Vagina (tissue), 2 donors: ENCODE results near the gene DLG2. TPM values are rescaled to one million over a fixed set of nuclear protein-coding genes. Genes with fewer than 3 reads are reported as not detected.

Experiments
- DNase-seq, 2 donors: peaks; one replicate each; pipeline ENCODE4 v3.0.0-alpha.2; 2017; ENCODE audit errors: extremely low spot score in 2 of 2
- H3K27ac ChIP-seq: fragments of 200-600 bp; sonication (generic); one replicate; pipeline ENCODE4 v1.5.1; 2019
- H3K27me3 ChIP-seq: fragments of 200-600 bp; sonication (generic); one replicate; pipeline ENCODE4 v1.5.1; 2019
- H3K36me3 ChIP-seq, 2 donors: fragments of 200-600 bp; sonication (generic); one replicate each; pipeline ENCODE4 v1.5.1; 2017 to 2019
- H3K4me1 ChIP-seq: fragments of 200-600 bp; sonication (generic); one replicate; pipeline ENCODE4 v1.5.1; 2019
- H3K4me3 ChIP-seq, 2 donors: fragments of 200-600 bp; sonication (generic); 1 replicate in 1 of 2; 2 replicates in 1 of 2; pipeline ENCODE4 v1.5.1; 2016 to 2019
- H3K9me3 ChIP-seq: fragments of 200-600 bp; sonication (generic); one replicate; pipeline ENCODE4 v1.5.1; 2019
- POLR2A ChIP-seq, 2 donors: fragments of 450-650 bp; IDR thresholded peaks; one replicate each; pipeline ENCODE4 v1.6.1; 2017; ENCODE audit warnings: antibody characterized with exemption in 2 of 2, mild to moderate bottlenecking in 2 of 2, moderate library complexity in 2 of 2
- POLR2AphosphoS5 ChIP-seq, 2 donors: sonication (generic); formaldehyde crosslinking; IDR thresholded peaks; one replicate each; pipeline ENCODE4 v1.9.0; 2017; ENCODE audit warnings: antibody characterized with exemption in 2 of 2, mild to moderate bottlenecking in 2 of 2, low read depth in 1 of 2; ENCODE audit not compliant: insufficient read depth in 1 of 2
- intact Hi-C: fragments of 100-400 bp; cut with DNase I; formaldehyde crosslinking; loops from one replicate; pipeline ENCODE4 v1.15.1; 2023
- total RNA-seq: library from RNA; depleted of rRNA; stranded (reverse); fragments of >200 nt; gene quantifications from one replicate; pipeline ENCODE4 v1.2.3, GENCODE V29; 2016
- TF ChIP-seq, protein P1 (sequence below), 3 experiments: fragments of 450-650 bp in 2 of 3; fragments of 200-600 bp in 1 of 3; sonication (generic) in 1 of 3; IDR thresholded peaks; one replicate each; pipeline ENCODE4 v1.5.1; 2017 to 2019; ENCODE audit warnings: antibody characterized with exemption in 3 of 3, mild to moderate bottlenecking in 2 of 3, moderate library complexity in 2 of 3

DLG2 gene
- total RNA-seq, 1 donor from 2014 or later = 10.1 TPM

DNA sequence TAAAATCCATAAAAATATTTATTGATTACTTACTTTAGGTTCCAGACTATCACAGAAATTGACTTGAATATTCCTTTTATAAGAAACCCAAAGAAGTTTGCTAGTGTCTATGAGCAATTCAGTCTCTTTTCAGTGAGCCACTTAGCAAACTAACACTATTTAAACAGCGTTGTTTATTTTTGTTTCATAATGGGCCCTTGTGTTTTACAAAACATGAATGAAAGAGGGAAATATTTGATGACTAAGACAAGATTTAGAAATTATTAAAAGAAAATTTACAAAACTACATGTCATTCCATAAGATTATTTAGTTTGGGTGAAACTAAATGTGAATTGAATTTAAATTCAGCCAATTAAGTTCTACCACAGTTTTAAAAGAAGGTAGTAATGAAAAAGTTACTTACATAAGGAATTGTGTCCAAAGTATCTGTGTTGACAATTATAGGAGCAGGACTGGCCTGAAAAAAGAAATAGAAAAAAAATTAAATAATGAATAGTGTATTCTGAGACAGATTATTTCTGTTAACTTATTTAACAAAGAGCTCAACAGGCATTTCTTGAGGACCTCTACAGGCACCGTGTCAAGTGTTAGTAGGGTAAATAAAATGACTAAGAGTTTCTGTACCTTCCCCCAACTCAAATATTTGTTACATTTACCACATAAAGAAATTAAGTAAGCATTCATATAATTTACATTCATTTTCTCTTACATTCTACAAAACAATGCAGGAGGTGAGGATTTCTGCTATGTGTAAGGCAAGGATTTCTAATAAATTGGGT lies 1376.1 kb downstream of the DLG2 start:
- intact Hi-C loops = no loop called here
- Histone ChIP-seq H3K4me3 (no peak overlapping the region), H3K27me3 (no peaks in the 10 kb centered on the region), H3K36me3 (no peaks in the 10 kb centered on the region), H3K4me1 (no peaks in the 10 kb centered on the region), H3K27ac (no peak overlapping the region), H3K9me3 (no peaks in the 10 kb centered on the region)
- DNase-seq = no peak
- TF ChIP-seq, protein P1, sequence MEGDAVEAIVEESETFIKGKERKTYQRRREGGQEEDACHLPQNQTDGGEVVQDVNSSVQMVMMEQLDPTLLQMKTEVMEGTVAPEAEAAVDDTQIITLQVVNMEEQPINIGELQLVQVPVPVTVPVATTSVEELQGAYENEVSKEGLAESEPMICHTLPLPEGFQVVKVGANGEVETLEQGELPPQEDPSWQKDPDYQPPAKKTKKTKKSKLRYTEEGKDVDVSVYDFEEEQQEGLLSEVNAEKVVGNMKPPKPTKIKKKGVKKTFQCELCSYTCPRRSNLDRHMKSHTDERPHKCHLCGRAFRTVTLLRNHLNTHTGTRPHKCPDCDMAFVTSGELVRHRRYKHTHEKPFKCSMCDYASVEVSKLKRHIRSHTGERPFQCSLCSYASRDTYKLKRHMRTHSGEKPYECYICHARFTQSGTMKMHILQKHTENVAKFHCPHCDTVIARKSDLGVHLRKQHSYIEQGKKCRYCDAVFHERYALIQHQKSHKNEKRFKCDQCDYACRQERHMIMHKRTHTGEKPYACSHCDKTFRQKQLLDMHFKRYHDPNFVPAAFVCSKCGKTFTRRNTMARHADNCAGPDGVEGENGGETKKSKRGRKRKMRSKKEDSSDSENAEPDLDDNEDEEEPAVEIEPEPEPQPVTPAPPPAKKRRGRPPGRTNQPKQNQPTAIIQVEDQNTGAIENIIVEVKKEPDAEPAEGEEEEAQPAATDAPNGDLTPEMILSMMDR (IDR thresholded peaks at IDR 0.05) = no peak
- TF ChIP-seq POLR2A (IDR thresholded peaks at IDR 0.05) (no peak), POLR2AphosphoS5 (IDR thresholded peaks at IDR 0.05; ENCODE audit: insufficient read depth in 1 of 2, low read depth in 1 of 2) (no peak)

DNA sequence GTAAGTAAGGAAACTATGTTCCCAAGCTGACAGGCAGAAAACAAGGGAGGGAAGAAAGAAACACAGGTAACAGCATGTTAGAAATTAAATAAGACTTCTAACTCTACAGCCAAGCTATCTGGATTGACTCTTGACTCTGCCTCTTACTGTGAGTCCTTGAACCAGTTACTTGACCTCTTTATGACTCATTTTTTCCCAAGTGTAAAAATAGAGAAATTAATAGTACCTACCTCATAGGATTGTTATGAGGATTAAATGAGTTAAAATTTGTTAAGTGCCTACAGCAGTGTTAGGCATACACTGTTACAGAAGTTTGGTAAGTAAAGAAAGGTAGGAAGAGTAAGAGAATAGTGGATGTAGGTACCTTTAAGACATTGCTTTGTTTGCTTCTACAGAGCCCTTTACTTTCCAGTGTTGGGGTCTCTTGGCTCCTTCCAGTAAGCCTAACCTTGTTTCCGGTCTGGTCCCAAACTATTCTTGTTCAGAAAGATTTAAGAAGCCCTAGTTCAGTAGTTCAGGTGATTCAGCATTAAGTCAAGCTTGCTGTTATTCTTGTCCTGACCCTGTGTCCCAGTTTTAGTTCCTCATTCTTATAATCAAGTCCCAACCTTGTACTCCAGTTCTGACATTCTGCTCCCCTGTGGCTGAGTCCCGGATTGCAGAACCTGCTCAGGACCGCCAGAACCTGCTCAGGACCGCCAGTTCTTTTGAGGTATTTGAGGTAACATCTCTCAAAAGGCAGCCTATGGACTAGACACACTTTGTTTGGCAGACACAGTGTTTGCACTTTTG lies 1377.6 kb downstream of the DLG2 start:
- no peak overlapping the region for H3K27ac ChIP-seq
- no peak for DNase-seq
- no peak for TF ChIP-seq POLR2AphosphoS5 (IDR thresholded peaks at IDR 0.05; ENCODE audit: insufficient read depth in 1 of 2, low read depth in 1 of 2)
- TF ChIP-seq, protein P1 (IDR thresholded peaks at IDR 0.05) = no peak
- no peak for TF ChIP-seq POLR2A (IDR thresholded peaks at IDR 0.05)

DNA sequence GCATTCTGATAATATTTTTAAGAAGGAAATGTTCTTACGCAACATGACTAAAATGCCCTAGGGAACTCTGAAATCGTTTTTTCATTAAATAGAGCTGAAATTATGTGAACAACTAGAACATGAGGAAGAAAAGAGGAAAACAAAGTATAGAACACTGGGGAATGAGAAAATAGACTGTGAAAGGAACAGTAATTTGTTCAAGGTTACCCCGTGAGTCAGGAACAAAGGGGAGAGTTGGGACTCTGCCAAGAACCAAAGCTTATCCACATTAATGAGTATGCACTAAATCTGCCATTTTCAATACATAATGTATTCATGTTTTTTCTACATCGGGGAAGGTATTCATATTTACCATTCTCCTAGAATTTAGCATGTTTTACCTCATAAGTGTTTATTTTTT lies 1379.2 kb downstream of the DLG2 start:
- intact Hi-C loops = no loop called here

More for the DNA sequence above, 1377.6 kb downstream of the DLG2 start:
- intact Hi-C loops = no loop called here
- Histone ChIP-seq H3K36me3 (no peaks in the 10 kb centered on the region), H3K27me3 (no peaks in the 10 kb centered on the region), H3K9me3 (no peaks in the 10 kb centered on the region), H3K4me3 (no peak overlapping the region), H3K4me1 (no peaks in the 10 kb centered on the region)

DNA sequence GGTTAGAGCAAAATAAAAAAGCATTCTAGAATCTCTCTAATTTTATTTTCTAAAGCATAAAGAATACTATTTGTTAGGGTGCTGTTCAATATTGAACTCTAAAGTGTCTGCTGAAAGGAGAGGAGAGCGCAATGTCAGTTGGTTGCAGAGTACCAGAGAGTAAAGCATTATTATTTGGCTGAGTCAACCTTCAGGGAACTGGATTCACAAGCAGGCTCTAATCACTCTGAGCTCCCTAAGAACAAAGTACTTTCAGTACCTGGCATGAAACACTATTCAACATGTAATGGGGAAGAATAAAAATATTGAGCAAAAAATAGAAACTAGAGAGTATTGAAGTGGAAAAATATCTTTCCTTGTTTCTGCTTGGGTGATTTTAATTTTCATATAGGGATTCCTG lies 1380.0 kb downstream of the DLG2 start:
- TF ChIP-seq, protein P1 (IDR thresholded peaks at IDR 0.05) = no peak
- no peak for TF ChIP-seq POLR2AphosphoS5 (IDR thresholded peaks at IDR 0.05; ENCODE audit: insufficient read depth in 1 of 2, low read depth in 1 of 2)
- no peak for TF ChIP-seq POLR2A (IDR thresholded peaks at IDR 0.05)
- Histone ChIP-seq H3K36me3 (no peaks in the 10 kb centered on the region), H3K27me3 (no peaks in the 10 kb centered on the region), H3K9me3 (no peaks in the 10 kb centered on the region), H3K27ac (no peak overlapping the region), H3K4me3 (no peak overlapping the region), H3K4me1 (no peaks in the 10 kb centered on the region)
- intact Hi-C loops = no loop called here
- no peak for DNase-seq

More for the DNA sequence above, 1379.2 kb downstream of the DLG2 start:
- Histone ChIP-seq H3K27me3 (no peaks in the 10 kb centered on the region), H3K4me3 (no peak overlapping the region), H3K36me3 (no peaks in the 10 kb centered on the region), H3K9me3 (no peaks in the 10 kb centered on the region), H3K4me1 (no peaks in the 10 kb centered on the region), H3K27ac (no peak overlapping the region)
- no peak for DNase-seq
- TF ChIP-seq, protein P1 (IDR thresholded peaks at IDR 0.05) = no peak
- TF ChIP-seq POLR2AphosphoS5 (IDR thresholded peaks at IDR 0.05; ENCODE audit: insufficient read depth in 1 of 2, low read depth in 1 of 2) = no peak
- no peak for TF ChIP-seq POLR2A (IDR thresholded peaks at IDR 0.05)
